ENCODE measurements around the gene ROR1. TPM values are rescaled to one million over a fixed set of nuclear protein-coding genes. Genes with fewer than 3 reads are reported as not detected.

The ROR1 gene
- total and polyA plus RNA-seq, 7 experiments from 2014 or later, result 0.07 to 0.22 (median 0.16) TPM; not detected in 4

DNA sequence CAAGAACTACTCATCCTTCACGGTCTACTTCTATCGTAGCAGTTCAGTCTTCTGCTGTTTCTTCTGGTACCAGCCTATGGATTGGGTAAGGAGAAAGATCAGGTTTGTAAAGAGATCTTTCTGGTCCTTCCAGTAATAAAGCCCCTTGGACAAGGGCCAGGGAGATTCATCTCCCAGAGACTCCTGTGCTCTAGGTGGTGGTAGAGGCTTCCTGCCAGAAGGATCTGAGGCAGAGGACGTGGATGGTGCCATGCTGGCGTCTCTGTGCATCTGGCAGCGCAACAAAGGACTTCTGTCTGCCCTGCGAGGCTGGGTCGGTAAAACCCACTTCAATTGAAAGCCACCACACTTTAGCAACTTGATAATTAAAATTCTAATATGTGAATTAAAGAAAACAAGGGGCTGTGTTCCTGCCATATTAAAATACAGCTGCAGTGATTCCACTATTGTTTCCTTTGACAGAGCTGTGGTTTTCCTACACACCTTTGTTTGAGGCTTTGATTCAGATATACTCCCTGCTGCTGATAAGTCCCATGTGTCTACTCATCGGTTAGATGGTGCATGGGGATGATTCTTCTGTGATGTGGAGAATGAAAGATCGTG, 73.6 kb downstream of the ROR1 start:
- CTCF ChIA-PET, result no interaction called here
- Mint-ChIP-seq H3K27me3 (peaks cover 8 to 18% (median 10%) of the 10 kb centered on the region in 5 donors), H3K4me3 (no peak overlapping the region), H3K9me3 (no peaks in the 10 kb centered on the region), H3K36me3 (no peaks in the 10 kb centered on the region), H3K4me1 (peaks cover 0 to 4% (median 0%) of the 10 kb centered on the region in 7 donors), H3K27ac (no peak overlapping the region)
- no peaks in the 10 kb centered on the region for H3K4me1 ChIP-seq (ENCODE audit: control insufficient read depth in 2 of 2, insufficient read depth in 2 of 2, low read length in 2 of 2)
- no peak overlapping the region for H3K27ac ChIP-seq (ENCODE audit: low read depth, low read length)
- intact Hi-C loops (cut with micrococcal nuclease), result no loop called here
- peaks cover 0 to 2% of the 10 kb centered on the region in 2 donors for H3K27me3 ChIP-seq (ENCODE audit: control insufficient read depth in 2 of 2, insufficient read depth in 2 of 2, low read length in 2 of 2)
- no peak for DNase-seq
- H3K4me3 ChIP-seq (ENCODE audit: low read length), result no peak overlapping the region
- no peaks in the 10 kb centered on the region for H3K9me3 ChIP-seq (ENCODE audit: control insufficient read depth in 2 of 3, low read length in 3 of 3)
- POLR2A ChIA-PET, result no interaction called here
- no peaks in the 10 kb centered on the region for H3K36me3 ChIP-seq (ENCODE audit: control insufficient read depth in 2 of 3, insufficient read depth in 3 of 3, low read length in 3 of 3)
- ATAC-seq, result no peak

DNA sequence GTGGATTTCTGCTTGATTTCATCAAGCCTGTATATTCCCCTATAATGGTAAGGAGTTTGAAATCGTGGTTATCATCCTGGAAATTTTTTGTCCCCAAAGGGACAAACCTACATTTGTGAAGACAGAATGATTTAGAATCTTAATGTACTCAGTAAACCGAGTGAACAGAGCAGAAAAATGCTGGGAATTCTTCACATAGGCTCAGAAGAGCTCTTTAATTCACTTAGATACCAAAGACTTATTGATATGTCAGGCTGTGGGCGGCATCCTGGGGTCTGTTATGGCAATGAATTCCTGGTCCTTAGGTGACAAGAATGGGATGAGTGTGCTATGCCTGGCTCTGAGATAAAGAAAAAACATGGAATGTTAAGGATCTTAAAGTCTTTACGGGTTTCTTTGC, 74.9 kb downstream of the ROR1 start:
- ATAC-seq (no peak), DNase-seq (no peak)
- CTCF ChIA-PET, result no interaction called here
- H3K4me1 ChIP-seq (ENCODE audit: control insufficient read depth in 2 of 2, insufficient read depth in 2 of 2, low read length in 2 of 2), result no peaks in the 10 kb centered on the region
- H3K27ac ChIP-seq (ENCODE audit: low read depth, low read length), result no peak overlapping the region
- no peaks in the 10 kb centered on the region for H3K36me3 Mint-ChIP-seq
- H3K9me3 ChIP-seq (ENCODE audit: control insufficient read depth in 2 of 3, low read length in 3 of 3), result no peaks in the 10 kb centered on the region
- POLR2A ChIA-PET, result no interaction called here
- H3K4me3 Mint-ChIP-seq, result no peak overlapping the region
- H3K27ac Mint-ChIP-seq, result no peak overlapping the region
- no peaks in the 10 kb centered on the region for H3K36me3 ChIP-seq (ENCODE audit: control insufficient read depth in 2 of 3, insufficient read depth in 3 of 3, low read length in 3 of 3)
- intact Hi-C loops (cut with micrococcal nuclease), result no loop called here
- H3K27me3 ChIP-seq (ENCODE audit: control insufficient read depth in 2 of 2, insufficient read depth in 2 of 2, low read length in 2 of 2), result peaks cover 0 to 2% of the 10 kb centered on the region in 2 donors
- H3K4me3 ChIP-seq (ENCODE audit: low read length), result no peak overlapping the region
- H3K27me3 Mint-ChIP-seq, result peaks cover 6 to 19% (median 9%) of the 10 kb centered on the region in 5 donors
- peaks cover 0 to 4% (median 0%) of the 10 kb centered on the region in 7 donors for H3K4me1 Mint-ChIP-seq
- no peaks in the 10 kb centered on the region for H3K9me3 Mint-ChIP-seq

DNA sequence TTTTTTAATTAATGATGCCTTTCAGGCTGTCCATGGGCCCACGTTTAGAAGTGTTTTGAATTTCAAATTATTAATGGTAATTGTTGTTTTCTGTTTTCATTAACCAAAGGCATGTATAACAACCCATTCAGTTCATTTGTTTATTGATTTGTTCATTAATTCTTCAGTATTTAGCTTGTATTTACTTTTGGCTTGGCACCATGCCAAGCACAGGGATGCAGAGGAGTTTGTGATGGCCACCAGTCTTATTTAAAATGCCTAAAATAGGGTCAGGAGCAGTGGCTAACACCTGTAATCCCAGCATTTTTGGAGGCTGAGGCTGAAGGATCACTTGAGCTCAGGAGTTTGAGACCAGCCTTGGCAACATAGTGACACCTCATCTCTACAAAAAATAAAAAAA, 75.3 kb downstream of the ROR1 start:
- H3K4me1 ChIP-seq (ENCODE audit: control insufficient read depth in 2 of 2, insufficient read depth in 2 of 2, low read length in 2 of 2), result no peaks in the 10 kb centered on the region
- no peaks in the 10 kb centered on the region for H3K9me3 Mint-ChIP-seq
- DNase-seq (no peak), ATAC-seq (no peak)
- H3K27me3 Mint-ChIP-seq, result peaks cover 6 to 19% (median 9%) of the 10 kb centered on the region in 5 donors
- no peaks in the 10 kb centered on the region for H3K36me3 Mint-ChIP-seq
- H3K27ac ChIP-seq (ENCODE audit: low read depth, low read length), result no peak overlapping the region
- no peak overlapping the region for H3K4me3 ChIP-seq (ENCODE audit: low read length)
- H3K27ac Mint-ChIP-seq, result no peak overlapping the region
- H3K4me1 Mint-ChIP-seq, result peaks cover 0 to 4% (median 0%) of the 10 kb centered on the region in 7 donors
- POLR2A ChIA-PET, result no interaction called here
- intact Hi-C loops (cut with micrococcal nuclease), result no loop called here
- H3K27me3 ChIP-seq (ENCODE audit: control insufficient read depth in 2 of 2, insufficient read depth in 2 of 2, low read length in 2 of 2), result peaks cover 0 to 2% of the 10 kb centered on the region in 2 donors
- CTCF ChIA-PET, result no interaction called here
- no peaks in the 10 kb centered on the region for H3K9me3 ChIP-seq (ENCODE audit: control insufficient read depth in 2 of 3, low read length in 3 of 3)
- no peaks in the 10 kb centered on the region for H3K36me3 ChIP-seq (ENCODE audit: control insufficient read depth in 2 of 3, insufficient read depth in 3 of 3, low read length in 3 of 3)
- H3K4me3 Mint-ChIP-seq, result no peak overlapping the region

DNA sequence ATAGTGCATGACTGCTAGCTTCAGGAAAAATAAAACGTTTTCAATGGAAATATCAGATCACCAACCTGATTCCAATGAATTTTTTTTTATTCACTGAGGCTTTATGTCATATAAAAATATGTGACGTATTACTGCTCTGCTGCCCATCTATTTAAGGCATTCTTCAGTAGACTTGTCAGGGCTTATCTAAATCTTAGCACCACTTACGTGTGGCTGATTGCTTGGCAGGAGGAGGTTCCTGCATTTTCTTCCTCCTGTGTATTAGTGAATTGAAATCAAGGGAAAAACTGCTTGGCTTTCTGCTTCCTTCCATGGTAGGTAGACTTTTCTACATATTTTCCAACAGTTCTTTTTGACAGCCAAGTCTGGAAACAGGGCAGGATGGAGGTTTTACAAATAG, 80.3 kb downstream of the ROR1 start:
- Mint-ChIP-seq H3K9me3 (peaks cover 4 to 29% (median 14%) of the 10 kb centered on the region in 11 donors), H3K36me3 (peaks cover 0 to 4% (median 0%) of the 10 kb centered on the region in 5 donors), H3K27ac (no peak overlapping the region), H3K27me3 (peaks cover 6 to 11% (median 9%) of the 10 kb centered on the region in 5 donors), H3K4me3 (no peak overlapping the region), H3K4me1 (no peaks in the 10 kb centered on the region)
- Histone ChIP-seq H3K36me3 (ENCODE audit: control insufficient read depth in 2 of 3, insufficient read depth in 3 of 3, low read length in 3 of 3) (no peaks in the 10 kb centered on the region), H3K27me3 (ENCODE audit: control insufficient read depth in 2 of 2, insufficient read depth in 2 of 2, low read length in 2 of 2) (peaks cover 0 to 1% of the 10 kb centered on the region in 2 donors), H3K4me1 (ENCODE audit: control insufficient read depth in 2 of 2, insufficient read depth in 2 of 2, low read length in 2 of 2) (no peaks in the 10 kb centered on the region), H3K27ac (ENCODE audit: low read depth, low read length) (no peak overlapping the region), H3K9me3 (ENCODE audit: control insufficient read depth in 2 of 3, low read length in 3 of 3) (peaks cover 0 to 9% (median 0%) of the 10 kb centered on the region in 3 experiments), H3K4me3 (ENCODE audit: low read length) (no peak overlapping the region)
- no peak for ATAC-seq
- intact Hi-C loops (cut with micrococcal nuclease), result no loop called here
- ChIA-PET POLR2A (no interaction called here), CTCF (no interaction called here)
- no peak for DNase-seq

DNA sequence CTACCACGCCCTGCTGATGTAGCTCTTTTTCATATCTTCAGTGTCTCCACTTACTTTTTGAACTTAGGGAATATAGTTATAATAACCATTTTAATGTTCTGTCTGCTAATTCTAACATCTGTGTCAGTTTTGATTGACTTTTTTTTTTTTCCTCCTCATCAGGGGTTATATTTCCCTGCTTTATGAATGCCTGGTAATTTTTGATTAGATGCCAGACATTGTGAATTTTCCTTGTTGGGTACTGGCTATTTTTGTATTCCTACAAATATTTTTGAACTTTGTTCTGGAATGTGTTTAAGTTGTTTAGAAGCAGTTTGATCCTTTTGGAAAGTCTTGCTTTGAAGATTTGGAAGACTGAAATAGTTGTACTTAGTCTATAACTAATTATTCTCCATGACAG, 82.1 kb downstream of the ROR1 start:
- Mint-ChIP-seq H3K27ac (no peak overlapping the region), H3K4me1 (no peaks in the 10 kb centered on the region), H3K9me3 (peaks cover 4 to 29% (median 14%) of the 10 kb centered on the region in 11 donors), H3K27me3 (peaks cover 4 to 11% (median 9%) of the 10 kb centered on the region in 5 donors), H3K4me3 (no peak overlapping the region), H3K36me3 (peaks cover 0 to 4% (median 0%) of the 10 kb centered on the region in 5 donors)
- DNase-seq, result no peak
- no peak overlapping the region for H3K27ac ChIP-seq (ENCODE audit: low read depth, low read length)
- no peaks in the 10 kb centered on the region for H3K27me3 ChIP-seq (ENCODE audit: control insufficient read depth in 2 of 2, insufficient read depth in 2 of 2, low read length in 2 of 2)
- no peaks in the 10 kb centered on the region for H3K36me3 ChIP-seq (ENCODE audit: control insufficient read depth in 2 of 3, insufficient read depth in 3 of 3, low read length in 3 of 3)
- intact Hi-C loops (cut with micrococcal nuclease), result no loop called here
- no peak for ATAC-seq
- H3K4me1 ChIP-seq (ENCODE audit: control insufficient read depth in 2 of 2, insufficient read depth in 2 of 2, low read length in 2 of 2), result no peaks in the 10 kb centered on the region
- CTCF ChIA-PET, result no interaction called here
- POLR2A ChIA-PET, result no interaction called here
- no peak overlapping the region for H3K4me3 ChIP-seq (ENCODE audit: low read length)
- H3K9me3 ChIP-seq (ENCODE audit: control insufficient read depth in 2 of 3, low read length in 3 of 3), result peaks cover 0 to 9% (median 0%) of the 10 kb centered on the region in 3 experiments

DNA sequence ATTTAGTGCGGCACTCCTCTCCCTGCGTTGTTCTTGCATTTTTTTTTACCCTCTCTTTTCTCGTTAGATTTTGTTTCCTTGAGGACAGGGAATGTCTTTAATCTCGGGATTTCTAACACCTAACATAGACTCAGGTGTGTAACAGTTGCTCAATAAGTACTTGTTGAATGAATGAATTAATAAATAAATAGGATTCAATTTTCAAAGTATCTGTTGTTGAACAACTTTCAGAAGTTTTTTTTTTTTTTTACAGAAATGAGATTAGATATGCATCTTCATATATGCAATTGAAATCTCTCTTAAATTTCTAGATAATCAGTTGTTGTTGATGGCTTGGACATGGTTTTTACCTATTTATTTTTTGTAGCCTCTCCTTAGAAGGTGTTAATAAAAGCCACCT, 83.1 kb downstream of the ROR1 start:
- no peak overlapping the region for H3K27ac ChIP-seq (ENCODE audit: low read depth, low read length)
- CTCF ChIA-PET, result no interaction called here
- H3K36me3 ChIP-seq (ENCODE audit: control insufficient read depth in 2 of 3, insufficient read depth in 3 of 3, low read length in 3 of 3), result no peaks in the 10 kb centered on the region
- intact Hi-C loops (cut with micrococcal nuclease), result no loop called here
- H3K4me1 ChIP-seq (ENCODE audit: control insufficient read depth in 2 of 2, insufficient read depth in 2 of 2, low read length in 2 of 2), result no peaks in the 10 kb centered on the region
- Mint-ChIP-seq H3K4me1 (no peaks in the 10 kb centered on the region), H3K27me3 (peaks cover 4 to 10% (median 8%) of the 10 kb centered on the region in 5 donors), H3K27ac (no peak overlapping the region), H3K36me3 (peaks cover 0 to 4% (median 0%) of the 10 kb centered on the region in 5 donors), H3K9me3 (peaks cover 4 to 29% (median 14%) of the 10 kb centered on the region in 11 donors), H3K4me3 (no peak overlapping the region)
- no peak overlapping the region for H3K4me3 ChIP-seq (ENCODE audit: low read length)
- DNase-seq (no peak), ATAC-seq (no peak)
- no peaks in the 10 kb centered on the region for H3K27me3 ChIP-seq (ENCODE audit: control insufficient read depth in 2 of 2, insufficient read depth in 2 of 2, low read length in 2 of 2)
- POLR2A ChIA-PET, result no interaction called here
- H3K9me3 ChIP-seq (ENCODE audit: control insufficient read depth in 2 of 3, low read length in 3 of 3), result peaks cover 0 to 9% (median 0%) of the 10 kb centered on the region in 3 experiments

DNA sequence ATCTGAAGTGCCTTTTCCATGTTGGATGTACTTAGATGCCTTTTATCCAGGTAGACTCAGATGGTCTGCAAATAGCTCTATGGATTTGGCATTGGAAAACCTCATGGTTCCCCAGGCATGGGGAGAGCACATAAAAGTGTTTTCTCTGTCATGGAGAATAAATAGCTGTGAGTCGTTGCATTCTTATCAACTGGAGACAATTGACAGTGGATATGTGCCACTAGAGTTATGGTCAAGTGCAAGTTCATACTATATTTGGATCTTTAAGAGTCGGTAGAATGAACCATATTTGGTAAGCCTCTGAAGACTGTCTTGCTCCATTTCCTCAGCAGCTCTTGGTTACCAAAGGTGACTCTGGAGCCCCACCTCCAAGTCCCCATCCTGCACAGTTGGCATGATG, 83.7 kb downstream of the ROR1 start:
- H3K36me3 ChIP-seq (ENCODE audit: control insufficient read depth in 2 of 3, insufficient read depth in 3 of 3, low read length in 3 of 3), result no peaks in the 10 kb centered on the region
- CTCF ChIA-PET, result no interaction called here
- peaks cover under 1 to 10% (median 4%) of the 10 kb centered on the region in 5 donors for H3K27me3 Mint-ChIP-seq
- H3K27ac ChIP-seq (ENCODE audit: low read depth, low read length), result no peak overlapping the region
- H3K9me3 Mint-ChIP-seq, result peaks cover 4 to 29% (median 14%) of the 10 kb centered on the region in 11 donors
- H3K4me3 Mint-ChIP-seq, result no peak overlapping the region
- no peak overlapping the region for H3K27ac Mint-ChIP-seq
- H3K4me3 ChIP-seq (ENCODE audit: low read length), result no peak overlapping the region
- H3K4me1 ChIP-seq (ENCODE audit: control insufficient read depth in 2 of 2, insufficient read depth in 2 of 2, low read length in 2 of 2), result no peaks in the 10 kb centered on the region
- no peaks in the 10 kb centered on the region for H3K4me1 Mint-ChIP-seq
- intact Hi-C loops (cut with micrococcal nuclease), result no loop called here
- no peaks in the 10 kb centered on the region for H3K27me3 ChIP-seq (ENCODE audit: control insufficient read depth in 2 of 2, insufficient read depth in 2 of 2, low read length in 2 of 2)
- ATAC-seq (no peak), DNase-seq (no peak)
- peaks cover 0 to 4% (median 0%) of the 10 kb centered on the region in 5 donors for H3K36me3 Mint-ChIP-seq
- H3K9me3 ChIP-seq (ENCODE audit: control insufficient read depth in 2 of 3, low read length in 3 of 3), result peaks cover 0 to 9% (median 0%) of the 10 kb centered on the region in 3 experiments
- POLR2A ChIA-PET, result no interaction called here
